Measurements from ENCODE around the gene SESN1. TPM values are rescaled to one million over a fixed set of nuclear protein-coding genes. Genes with fewer than 3 reads are reported as not detected.

SESN1 gene
- total RNA-seq, 2 donors from 2014 or later = 23.4 to 48.8 TPM

DNA sequence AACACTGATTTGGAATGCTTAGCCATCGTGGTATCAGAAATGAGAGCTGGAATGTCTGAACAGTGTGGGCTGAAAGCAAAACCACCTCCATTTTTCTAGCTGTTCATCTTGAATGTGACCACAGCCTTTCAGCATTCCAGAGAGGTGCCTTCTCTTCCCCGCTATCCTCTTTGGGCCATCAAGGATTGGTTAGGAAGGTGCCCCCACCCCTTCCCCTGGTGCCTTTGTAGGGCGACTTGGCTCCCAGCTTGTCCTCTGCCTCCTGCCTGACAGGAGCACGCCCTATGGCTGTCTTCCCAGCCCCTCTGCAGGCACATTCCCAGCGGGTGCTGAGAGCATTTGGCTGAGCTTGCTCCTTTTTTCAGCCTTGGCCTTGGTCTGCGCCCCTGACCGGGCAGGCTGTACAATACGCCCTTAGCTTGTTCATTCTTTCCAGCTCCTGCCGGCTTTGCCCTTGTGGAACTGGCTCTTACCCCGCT, 148.9 kb downstream of the SESN1 start:
- Histone ChIP-seq H3K4me3 (no peak overlapping the region), H3K9me3 (no peaks in the 10 kb centered on the region), H3K4me1 (peaks cover 46% of the 10 kb centered on the region), H3K36me3 (replicated peaks in 1 of 2; ENCODE audit: insufficient read depth in 1 of 2, low read depth in 2 of 2) (no peaks in the 10 kb centered on the region), H3K27ac (peak overlapping the region; percentile 47 to 76 (median 71)), H3K27me3 (no peaks in the 10 kb centered on the region)
- TF ChIP-seq, protein P1, sequence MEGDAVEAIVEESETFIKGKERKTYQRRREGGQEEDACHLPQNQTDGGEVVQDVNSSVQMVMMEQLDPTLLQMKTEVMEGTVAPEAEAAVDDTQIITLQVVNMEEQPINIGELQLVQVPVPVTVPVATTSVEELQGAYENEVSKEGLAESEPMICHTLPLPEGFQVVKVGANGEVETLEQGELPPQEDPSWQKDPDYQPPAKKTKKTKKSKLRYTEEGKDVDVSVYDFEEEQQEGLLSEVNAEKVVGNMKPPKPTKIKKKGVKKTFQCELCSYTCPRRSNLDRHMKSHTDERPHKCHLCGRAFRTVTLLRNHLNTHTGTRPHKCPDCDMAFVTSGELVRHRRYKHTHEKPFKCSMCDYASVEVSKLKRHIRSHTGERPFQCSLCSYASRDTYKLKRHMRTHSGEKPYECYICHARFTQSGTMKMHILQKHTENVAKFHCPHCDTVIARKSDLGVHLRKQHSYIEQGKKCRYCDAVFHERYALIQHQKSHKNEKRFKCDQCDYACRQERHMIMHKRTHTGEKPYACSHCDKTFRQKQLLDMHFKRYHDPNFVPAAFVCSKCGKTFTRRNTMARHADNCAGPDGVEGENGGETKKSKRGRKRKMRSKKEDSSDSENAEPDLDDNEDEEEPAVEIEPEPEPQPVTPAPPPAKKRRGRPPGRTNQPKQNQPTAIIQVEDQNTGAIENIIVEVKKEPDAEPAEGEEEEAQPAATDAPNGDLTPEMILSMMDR (IDR thresholded peaks at IDR 0.05) = no peak
- peak in 1 of 3 donors; percentile 4 for TF ChIP-seq POLR2A (IDR thresholded peaks at IDR 0.05)
- WGBS, 2 donors = 9 to 37% methylated on average over 8 to 10 of the region's 10 CpGs
- intact Hi-C loops (cut with DNase I) = no loop called here
- DNase-seq (peak; percentile 64 to 78 (median 74)), ATAC-seq (peak; percentile 72)

DNA sequence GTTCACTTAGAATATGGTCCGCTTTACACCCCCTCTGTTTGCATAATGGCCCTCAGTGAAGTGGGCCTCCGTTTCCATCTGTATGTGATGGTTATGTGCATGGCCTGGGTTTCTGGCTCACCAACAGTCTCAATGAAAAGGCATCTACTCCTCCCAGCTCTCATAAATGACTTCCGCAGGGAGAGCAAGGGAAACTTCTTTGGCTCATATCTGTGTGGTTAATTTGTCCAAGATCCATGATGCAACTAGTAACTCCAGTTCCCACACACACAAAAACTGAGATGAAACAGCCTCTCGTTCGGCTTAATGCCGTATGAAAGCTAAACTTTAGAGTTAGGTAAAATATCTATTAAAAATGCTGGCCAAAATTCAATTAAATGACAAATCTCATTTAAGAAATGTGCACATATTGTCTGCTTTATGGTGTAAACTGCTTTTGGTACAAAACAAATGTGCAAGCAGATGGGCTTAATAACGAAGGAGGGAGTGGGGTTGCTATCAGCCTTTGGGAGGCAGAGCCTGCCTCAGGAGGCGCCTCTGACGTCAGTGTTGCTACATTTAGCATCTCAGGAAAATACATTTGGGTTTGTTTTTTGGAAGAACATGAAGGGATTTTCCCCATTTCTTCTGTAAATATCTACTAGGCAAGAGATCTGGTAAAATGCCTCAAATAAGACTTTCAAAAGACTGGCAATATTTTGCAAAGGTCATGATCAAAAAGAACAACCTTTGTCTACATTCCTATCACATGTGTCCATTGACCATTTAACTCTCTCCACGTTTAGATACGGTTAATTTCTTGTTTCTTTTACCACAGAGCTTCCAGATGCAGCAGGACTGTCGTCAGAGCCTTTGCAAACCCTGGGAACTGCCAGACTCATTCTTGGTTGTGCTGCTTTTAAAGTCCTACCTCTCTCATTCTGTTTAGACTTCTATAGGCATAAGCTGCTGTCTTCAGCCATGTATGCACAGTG, 149.7 kb downstream of the SESN1 start:
- TF ChIP-seq, protein P1 (IDR thresholded peaks at IDR 0.05) = no peak
- peak in 1 of 3 donors; percentile 3 for TF ChIP-seq POLR2A (IDR thresholded peaks at IDR 0.05)
- intact Hi-C loops (cut with DNase I) = no loop called here
- Histone ChIP-seq H3K4me1 (peaks cover 46% of the 10 kb centered on the region), H3K27ac (peak overlapping the region; percentile 47 to 76 (median 71)), H3K36me3 (replicated peaks in 1 of 2; ENCODE audit: insufficient read depth in 1 of 2, low read depth in 2 of 2) (no peaks in the 10 kb centered on the region), H3K4me3 (no peak overlapping the region), H3K27me3 (no peaks in the 10 kb centered on the region), H3K9me3 (no peaks in the 10 kb centered on the region)
- ATAC-seq = peak; percentile 41
- peak in 3 of 4 donors; percentile 30 to 50 (median 41) for DNase-seq
- WGBS, 2 donors = 38 to 44% methylated on average over 12 of the region's 12 CpGs

DNA sequence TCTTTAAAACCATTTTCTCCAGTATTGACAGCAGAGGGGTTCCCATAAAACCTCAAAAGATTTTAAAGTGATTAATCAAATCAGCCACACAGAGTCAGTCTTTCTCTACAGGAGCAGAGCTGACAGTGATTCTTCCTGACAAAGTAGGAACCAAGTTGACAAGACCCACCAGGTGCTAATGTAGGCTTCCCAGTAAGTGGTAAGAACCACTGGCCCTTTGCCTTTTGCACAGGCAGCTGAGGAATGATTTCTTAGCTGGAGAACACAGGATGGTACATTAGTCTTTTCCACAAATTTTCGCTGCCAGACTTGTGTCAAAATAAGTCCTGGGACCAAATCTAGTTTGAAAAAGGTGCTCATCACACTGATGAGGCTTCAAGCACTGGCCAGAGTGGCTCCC, 150.6 kb downstream of the SESN1 start:
- Histone ChIP-seq H3K4me3 (no peak overlapping the region), H3K9me3 (no peaks in the 10 kb centered on the region), H3K4me1 (peaks cover 46% of the 10 kb centered on the region), H3K36me3 (replicated peaks in 1 of 2; ENCODE audit: insufficient read depth in 1 of 2, low read depth in 2 of 2) (no peaks in the 10 kb centered on the region), H3K27ac (peak overlapping the region; percentile 8 to 76 (median 71)), H3K27me3 (no peaks in the 10 kb centered on the region)
- TF ChIP-seq POLR2A (IDR thresholded peaks at IDR 0.05) = no peak
- TF ChIP-seq, protein P1 (IDR thresholded peaks at IDR 0.05) = no peak
- DNase-seq (no peak), ATAC-seq (no peak)
- intact Hi-C loops (cut with DNase I) = no loop called here
- 85% methylated on average over 1 of the region's 1 CpG; no CpG with 5 or more reads in 1 of the 2 donors for WGBS, 2 donors

DNA sequence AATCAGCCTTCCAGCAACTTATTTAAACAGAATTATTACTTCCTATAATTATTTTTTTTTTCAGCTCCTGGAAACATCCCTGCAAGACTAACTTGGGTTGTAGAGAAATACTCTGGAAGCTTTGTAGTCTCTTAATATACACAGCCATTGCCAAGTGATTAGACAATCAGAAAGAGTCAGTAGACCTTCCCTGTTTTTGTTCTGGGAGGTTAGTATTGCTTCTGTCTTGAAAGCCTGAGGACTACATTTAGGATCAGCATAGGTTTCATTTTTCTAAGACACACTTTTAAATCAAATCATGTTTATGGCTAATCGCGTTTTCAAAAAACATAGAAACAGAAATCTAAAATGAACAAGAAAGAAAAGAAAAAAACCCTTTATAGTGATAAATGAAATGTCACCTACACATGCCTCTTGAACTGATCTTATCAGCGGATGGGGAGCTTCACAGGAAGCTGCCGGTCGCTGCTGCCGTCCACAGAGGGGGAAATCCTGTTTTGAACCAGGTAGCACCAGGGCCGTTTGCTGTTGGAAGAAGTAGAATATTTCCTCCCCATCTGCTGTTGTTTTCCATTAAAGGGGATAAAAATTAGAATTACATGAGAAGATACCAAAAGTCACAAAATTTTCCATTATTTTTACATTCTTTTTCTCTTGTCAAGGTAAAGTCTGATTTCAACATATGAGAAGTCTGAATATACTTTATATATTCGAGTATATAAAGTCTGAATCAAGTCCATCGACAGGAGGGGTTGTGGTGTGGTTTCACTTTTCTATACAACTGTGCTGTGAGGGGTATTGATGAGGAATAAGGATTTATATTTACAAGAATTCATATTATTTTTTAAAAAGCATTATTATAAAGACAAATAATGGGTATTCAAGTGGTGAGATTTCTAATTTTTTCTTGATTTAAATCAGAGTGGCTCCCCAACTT, 151.8 kb downstream of the SESN1 start:
- Histone ChIP-seq H3K36me3 (replicated peaks in 1 of 2; ENCODE audit: insufficient read depth in 1 of 2, low read depth in 2 of 2) (no peaks in the 10 kb centered on the region), H3K4me1 (peaks cover 36% of the 10 kb centered on the region), H3K27me3 (no peaks in the 10 kb centered on the region), H3K9me3 (no peaks in the 10 kb centered on the region), H3K27ac (no peak overlapping the region), H3K4me3 (no peak overlapping the region)
- 64 to 82% methylated on average over 9 of the region's 9 CpGs for WGBS, 2 donors
- DNase-seq = no peak
- ATAC-seq = no peak
- TF ChIP-seq POLR2A (IDR thresholded peaks at IDR 0.05) = no peak
- TF ChIP-seq, protein P1 (IDR thresholded peaks at IDR 0.05) = no peak
- intact Hi-C loops (cut with DNase I) = no loop called here
